Measurements from ENCODE around the gene NR6A1.

- TF ChIP-seq CTCF (IDR thresholded peaks at IDR 0.05) (no peak), POLR2A (IDR thresholded peaks at IDR 0.05) (no peak), EP300 (IDR thresholded peaks at IDR 0.05) (no peak)
These were observed 278.3 kb downstream of the NR6A1 start for GRCh38 chr9:124492818-124493217.
